Astrocyte of the cerebellum (primary cell): Measurements from ENCODE around the gene FIP1L1.

ENCODE experiments used
- DNase-seq: peaks from one replicate; pipeline ENCODE4 v3.0.0-alpha.2; 2011; ENCODE audit warnings: low read depth
- H3K4me3 ChIP-seq: 2 replicates; pipeline ENCODE4 v1.5.1; 2011; ENCODE audit warnings: mild to moderate bottlenecking, low read depth, low read length, moderate library complexity
- in situ Hi-C: cut with HindIII; loops from 2 replicates; pipeline ENCODE4 v1.10.0; 2017; ENCODE audit warnings: low sequenced_read_pairs
- TF ChIP-seq, protein P1 (sequence below): IDR thresholded peaks from 2 replicates; pipeline ENCODE4 v1.5.1; 2012; ENCODE audit warnings: low read length, low read depth, moderate library complexity, mild to moderate bottlenecking; ENCODE audit errors: missing control alignments

The FIP1L1 gene

GRCh38 chr4:53365486-53366300, 11.7 kb upstream of the FIP1L1 start, which contains the start of gene SCFD2:
Gene SCFD2, minus strand, starts transcription at chr4:53366061.
- in situ Hi-C loops, result no loop called here

DNA sequence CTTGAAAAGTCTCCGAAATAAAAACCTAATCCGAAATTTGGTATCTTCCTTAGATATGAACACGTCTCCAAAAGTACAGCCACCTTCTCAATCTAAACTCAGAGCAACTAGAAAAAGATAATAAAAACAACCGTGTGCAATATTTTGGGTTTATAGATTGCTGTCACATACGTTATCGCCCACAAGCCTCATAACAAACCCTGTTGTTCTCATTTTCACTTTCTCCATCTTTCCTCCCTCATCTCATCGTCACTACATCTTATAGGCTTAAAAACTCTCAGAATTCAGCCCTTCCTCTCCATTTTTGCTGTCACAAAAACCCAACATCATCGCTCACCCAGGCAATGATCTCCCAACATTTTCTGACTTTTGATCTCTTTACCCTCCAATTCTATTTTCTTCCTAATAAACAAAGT, 11.1 kb upstream of the FIP1L1 start:
- H3K4me3 ChIP-seq, result peak overlapping the region; percentile 99
- TF ChIP-seq, protein P1, sequence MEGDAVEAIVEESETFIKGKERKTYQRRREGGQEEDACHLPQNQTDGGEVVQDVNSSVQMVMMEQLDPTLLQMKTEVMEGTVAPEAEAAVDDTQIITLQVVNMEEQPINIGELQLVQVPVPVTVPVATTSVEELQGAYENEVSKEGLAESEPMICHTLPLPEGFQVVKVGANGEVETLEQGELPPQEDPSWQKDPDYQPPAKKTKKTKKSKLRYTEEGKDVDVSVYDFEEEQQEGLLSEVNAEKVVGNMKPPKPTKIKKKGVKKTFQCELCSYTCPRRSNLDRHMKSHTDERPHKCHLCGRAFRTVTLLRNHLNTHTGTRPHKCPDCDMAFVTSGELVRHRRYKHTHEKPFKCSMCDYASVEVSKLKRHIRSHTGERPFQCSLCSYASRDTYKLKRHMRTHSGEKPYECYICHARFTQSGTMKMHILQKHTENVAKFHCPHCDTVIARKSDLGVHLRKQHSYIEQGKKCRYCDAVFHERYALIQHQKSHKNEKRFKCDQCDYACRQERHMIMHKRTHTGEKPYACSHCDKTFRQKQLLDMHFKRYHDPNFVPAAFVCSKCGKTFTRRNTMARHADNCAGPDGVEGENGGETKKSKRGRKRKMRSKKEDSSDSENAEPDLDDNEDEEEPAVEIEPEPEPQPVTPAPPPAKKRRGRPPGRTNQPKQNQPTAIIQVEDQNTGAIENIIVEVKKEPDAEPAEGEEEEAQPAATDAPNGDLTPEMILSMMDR, result no peak
- in situ Hi-C loops, result no loop called here
- no peak for DNase-seq

More at GRCh38 chr4:53365486-53366300, 11.7 kb upstream of the FIP1L1 start, which contains the start of gene SCFD2:
- TF ChIP-seq, protein P1, result no peak
- peak within 1 kb of the TSS; percentile 99 for H3K4me3 ChIP-seq
- DNase-seq, result peak; percentile 95

- no peak overlapping the region for H3K4me3 ChIP-seq
- no peak for DNase-seq
- TF ChIP-seq, protein P1, result no peak
- in situ Hi-C loops, result no loop called here
These were observed 9.7 kb upstream of the FIP1L1 start for GRCh38 chr4:53367721-53368120.

GRCh38 chr4:53371049-53371448, 6.4 kb upstream of the FIP1L1 start:
- no peak for DNase-seq
- in situ Hi-C loops, result no loop called here
- TF ChIP-seq, protein P1, result no peak
- H3K4me3 ChIP-seq, result no peak overlapping the region

- in situ Hi-C loops, result no loop called here
- no peak overlapping the region for H3K4me3 ChIP-seq
- TF ChIP-seq, protein P1, result no peak
- DNase-seq, result no peak
These were observed 5.5 kb upstream of the FIP1L1 start for GRCh38 chr4:53371843-53372521.

DNA sequence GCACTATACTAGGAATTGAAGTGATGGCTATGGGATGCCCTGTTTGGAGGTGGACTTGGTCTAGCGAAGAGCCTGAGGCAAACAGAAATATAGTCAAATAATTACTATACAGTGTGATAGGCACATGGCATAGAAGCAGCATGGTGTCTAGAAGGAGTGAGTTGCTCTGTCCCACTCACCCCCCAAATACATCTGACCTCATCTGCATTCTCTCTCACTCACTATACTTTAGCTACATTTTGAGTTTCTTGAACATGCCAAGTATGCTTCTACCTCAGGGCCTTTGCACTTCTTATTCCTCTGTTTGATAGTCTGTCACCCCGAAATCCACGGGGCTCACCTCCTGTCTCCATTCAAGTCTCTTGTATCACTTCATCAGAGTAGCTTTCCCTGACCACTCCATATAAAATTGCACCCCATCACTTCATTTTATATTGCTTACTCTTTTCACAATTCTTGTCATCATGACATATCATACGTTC, 2.6 kb upstream of the FIP1L1 start:
- no peak overlapping the region for H3K4me3 ChIP-seq
- DNase-seq, result no peak
- TF ChIP-seq, protein P1, result no peak
- in situ Hi-C loops, result no loop called here
